ENCODE results near the gene WNT9A.

DNA sequence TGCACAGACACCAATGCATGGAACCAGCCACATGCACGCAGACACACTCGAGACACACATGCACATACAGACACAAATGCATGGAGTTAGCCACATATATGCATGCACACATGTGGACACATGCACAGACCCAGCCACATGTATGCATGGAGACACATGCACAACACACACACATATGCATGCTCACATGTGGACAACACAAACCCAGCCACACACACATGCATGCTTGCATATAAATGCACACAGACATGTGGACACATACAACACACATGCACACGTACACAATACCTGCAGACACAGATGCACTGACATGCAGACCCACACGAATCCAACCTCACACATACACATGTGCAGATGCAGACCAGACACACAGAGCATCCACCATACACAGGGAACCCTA is 31.1 kb downstream of the WNT9A start:
- TF ChIP-seq CTCF (conservative IDR thresholded peaks at IDR 0.05; ENCODE audit: low read depth, low read length): no peak
- TF ChIP-seq EZH2 (IDR thresholded peaks at IDR 0.05; ENCODE audit: low read length, unreplicated experiment): no peak
- no peak for TF ChIP-seq EZH2phosphoT487 (IDR thresholded peaks at IDR 0.05; ENCODE audit: borderline replicate concordance, low read length)

Data from PC-3 (cell line).